ENCODE measurements around the gene ALDH4A1.

The ALDH4A1 gene

GRCh38 chr1:18936814-18937481 is 34.6 kb upstream of the ALDH4A1 start:
- Histone ChIP-seq H3K4me3 (ENCODE audit: low read depth, low read length) (no peak overlapping the region), H3K27me3 (no peaks in the 10 kb centered on the region), H3K9me3 (no peaks in the 10 kb centered on the region), H3K36me3 (no peaks in the 10 kb centered on the region), H3K4me1 (no peaks in the 10 kb centered on the region)
- no peak for TF ChIP-seq CTCF (IDR thresholded peaks at IDR 0.05; ENCODE audit: low read depth, low read length)
- no peak for DNase-seq

GRCh38 chr1:18936471-18936813 is 34.1 kb upstream of the ALDH4A1 start:
- H3K27me3 ChIP-seq, result no peaks in the 10 kb centered on the region
- no peak for DNase-seq
- no peaks in the 10 kb centered on the region for H3K9me3 ChIP-seq
- H3K4me3 ChIP-seq (ENCODE audit: low read depth, low read length), result no peak overlapping the region
- H3K4me1 ChIP-seq, result no peaks in the 10 kb centered on the region
- H3K36me3 ChIP-seq, result no peaks in the 10 kb centered on the region
- TF ChIP-seq CTCF (IDR thresholded peaks at IDR 0.05; ENCODE audit: low read depth, low read length), result no peak

DNA sequence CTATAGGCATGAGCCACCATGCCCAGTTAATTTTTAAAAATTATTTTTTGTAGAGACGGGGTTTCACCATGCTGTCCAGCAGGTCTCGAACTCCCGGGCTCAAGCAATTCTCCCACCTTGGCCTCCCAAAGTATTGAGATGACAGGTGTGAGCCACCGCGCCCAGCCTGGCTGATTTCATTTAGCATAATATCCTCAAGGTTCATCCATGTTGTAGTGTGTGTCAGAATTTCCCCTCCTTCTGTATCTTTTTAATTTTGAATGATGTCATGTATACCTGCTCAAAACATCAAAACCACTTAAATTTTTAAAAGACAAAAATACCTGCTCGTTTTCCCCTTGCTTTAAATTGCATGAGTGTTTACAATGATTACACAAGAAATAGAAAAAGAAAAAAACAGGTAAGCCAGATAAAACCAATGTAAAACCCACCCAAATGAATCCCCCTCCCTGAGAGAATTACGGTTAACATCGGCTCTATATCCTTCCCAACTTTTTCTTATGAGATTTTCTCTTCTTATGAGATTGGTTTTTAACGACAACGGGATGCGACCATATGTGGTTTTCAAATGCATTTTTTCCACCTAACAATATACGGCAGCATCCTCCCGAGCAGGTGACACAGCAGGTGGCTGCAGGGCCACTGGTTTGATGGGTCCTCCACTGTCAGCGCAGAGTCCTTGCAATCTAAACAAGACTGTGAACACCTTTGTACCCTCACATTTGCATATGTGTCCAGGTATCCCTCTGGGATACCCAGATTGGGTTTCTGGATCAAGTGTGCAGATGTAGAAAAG is 32.0 kb upstream of the ALDH4A1 start:
- H3K9me3 ChIP-seq, result no peaks in the 10 kb centered on the region
- H3K4me3 ChIP-seq (ENCODE audit: low read depth, low read length), result no peak overlapping the region
- H3K4me1 ChIP-seq, result no peaks in the 10 kb centered on the region
- H3K27me3 ChIP-seq, result no peaks in the 10 kb centered on the region
- DNase-seq, result no peak
- no peaks in the 10 kb centered on the region for H3K36me3 ChIP-seq
- TF ChIP-seq CTCF (IDR thresholded peaks at IDR 0.05; ENCODE audit: low read depth, low read length), result no peak

GRCh38 chr1:18932879-18933278 is 30.5 kb upstream of the ALDH4A1 start:
- Histone ChIP-seq H3K36me3 (no peaks in the 10 kb centered on the region), H3K27me3 (no peaks in the 10 kb centered on the region), H3K9me3 (no peaks in the 10 kb centered on the region), H3K4me3 (ENCODE audit: low read depth, low read length) (no peak overlapping the region), H3K4me1 (no peaks in the 10 kb centered on the region)
- DNase-seq, result no peak
- TF ChIP-seq CTCF (IDR thresholded peaks at IDR 0.05; ENCODE audit: low read depth, low read length), result no peak

DNA sequence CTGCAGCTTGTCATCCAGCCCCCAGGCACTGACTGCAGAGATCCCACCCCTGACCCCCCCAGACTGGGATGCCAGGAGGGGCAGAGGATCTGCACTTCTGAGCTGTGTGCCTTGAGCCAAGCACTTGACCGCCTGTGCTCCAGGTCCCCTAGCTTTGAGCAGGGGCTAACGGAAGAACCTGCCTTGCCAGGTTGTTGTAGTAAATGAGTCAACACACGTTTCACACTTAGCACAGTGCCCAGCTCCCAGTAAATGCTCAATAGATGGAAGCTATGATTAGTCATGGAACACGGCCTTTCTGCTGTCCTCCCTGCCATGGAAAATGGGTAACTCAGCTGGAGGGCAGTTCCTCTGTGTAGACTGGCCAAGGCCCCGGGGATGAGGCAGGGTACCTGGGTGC is 30.0 kb upstream of the ALDH4A1 start:
- Histone ChIP-seq H3K36me3 (no peaks in the 10 kb centered on the region), H3K27me3 (no peaks in the 10 kb centered on the region), H3K4me1 (no peaks in the 10 kb centered on the region), H3K4me3 (ENCODE audit: low read depth, low read length) (no peak overlapping the region), H3K9me3 (no peaks in the 10 kb centered on the region)
- TF ChIP-seq CTCF (IDR thresholded peaks at IDR 0.05; ENCODE audit: low read depth, low read length), result no peak
- DNase-seq, result no peak

DNA sequence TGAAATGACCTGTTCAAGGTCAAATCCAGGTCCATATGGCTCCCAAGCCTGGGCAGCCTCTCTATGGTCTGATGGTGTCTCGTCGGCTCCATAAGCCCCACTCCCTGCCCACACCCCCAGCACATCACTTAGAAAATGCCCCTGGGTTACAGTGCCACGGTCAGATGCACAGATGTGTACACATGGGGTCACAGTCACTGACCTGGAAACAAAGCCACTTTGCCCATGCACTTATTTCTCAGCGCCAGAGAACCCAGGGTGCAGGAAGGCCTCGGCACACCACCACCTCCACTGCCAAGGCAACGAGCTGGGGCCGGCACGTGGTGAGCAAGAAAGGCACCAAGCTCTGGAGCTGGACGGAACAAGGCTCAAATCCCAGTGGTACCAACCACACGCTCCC is 29.4 kb upstream of the ALDH4A1 start:
- no peak for DNase-seq
- H3K9me3 ChIP-seq, result no peaks in the 10 kb centered on the region
- H3K4me3 ChIP-seq (ENCODE audit: low read depth, low read length), result no peak overlapping the region
- no peaks in the 10 kb centered on the region for H3K27me3 ChIP-seq
- H3K36me3 ChIP-seq, result no peaks in the 10 kb centered on the region
- no peak for TF ChIP-seq CTCF (IDR thresholded peaks at IDR 0.05; ENCODE audit: low read depth, low read length)
- no peaks in the 10 kb centered on the region for H3K4me1 ChIP-seq

All from BE2C (cell line).